K562 (cell line): Measurements from ENCODE around the gene FERMT3. TPM values are rescaled to one million over a fixed set of nuclear protein-coding genes. Genes with fewer than 3 reads are reported as not detected.

Experiments
- FOXP1 ChIP-seq: sonication (generic); formaldehyde crosslinking; IDR thresholded peaks from 2 replicates; pipeline ENCODE4 v1.8.0; 2022; ENCODE audit warnings: mild to moderate bottlenecking, missing genetic modification reagents
- HMG20A ChIP-seq: fragments of 450-650 bp; formaldehyde crosslinking; conservative IDR thresholded peaks from 2 replicates; pipeline ENCODE4 v1.4.0; 2020; ENCODE audit warnings: mild to moderate bottlenecking, mixed read lengths
- KLF13 ChIP-seq: fragments of 450-650 bp; IDR thresholded peaks from 2 replicates; pipeline ENCODE4 v1.6.1; 2016; ENCODE audit warnings: missing genetic modification characterization, low read depth, mild to moderate bottlenecking, missing compliant biosample characterization, moderate library complexity, borderline replicate concordance
- MCM5 ChIP-seq: fragments of 450-650 bp; IDR thresholded peaks from 2 replicates; pipeline ENCODE4 v1.6.1; 2016; ENCODE audit warnings: low read depth
- MYC ChIP-seq, 2 experiments: fragments of 250-450 bp in 1 of 2; sonication (Bioruptor Pico) in 1 of 2; IDR thresholded peaks; 2 replicates each; pipeline versions ENCODE4 v1.5.1 to v1.6.1; 2012 to 2021; ENCODE audit warnings: low read depth in 2 of 2, borderline replicate concordance in 1 of 2, improper control_type of control experiment in 1 of 2, low read length in 1 of 2, mild to moderate bottlenecking in 1 of 2, moderate library complexity in 1 of 2
- RUNX1 ChIP-seq: sonication (generic); IDR thresholded peaks from 2 replicates; pipeline ENCODE4 v1.6.1; 2016; ENCODE audit warnings: antibody characterized with exemption, low read depth
- TCF7 ChIP-seq: sonication (generic); IDR thresholded peaks from 2 replicates; pipeline ENCODE4 v1.6.1; 2016; ENCODE audit warnings: antibody characterized with exemption, borderline replicate concordance
- TCFL5 ChIP-seq: fragments of 250-450 bp; sonication (Bioruptor Pico); conservative IDR thresholded peaks from 2 replicates; pipeline ENCODE4 v1.6.1; 2021; ENCODE audit warnings: mild to moderate bottlenecking, moderate library complexity, matching md5 sums
- TGIF2 ChIP-seq: sonication (generic); formaldehyde crosslinking; IDR thresholded peaks from 2 replicates; pipeline ENCODE4 v1.8.1; 2022; ENCODE audit warnings: mild to moderate bottlenecking, missing genetic modification reagents, moderate library complexity
- XRCC3 ChIP-seq: fragments of 450-650 bp; IDR thresholded peaks from 2 replicates; pipeline ENCODE4 v1.6.1; 2017; ENCODE audit warnings: mild to moderate bottlenecking, moderate library complexity
- ZBED1 ChIP-seq: IDR thresholded peaks from 2 replicates; pipeline ENCODE4 v1.6.1; 2014
- ZC3H11A ChIP-seq: IDR thresholded peaks from 2 replicates; pipeline ENCODE4 v1.6.1; 2012; ENCODE audit warnings: low read depth, low read length, improper control_type of control experiment
- ZNF445 ChIP-seq: fragments of 250-450 bp; sonication (Bioruptor Pico); IDR thresholded peaks from 2 replicates; pipeline ENCODE4 v1.4.0; 2020; ENCODE audit warnings: low read depth, mild to moderate bottlenecking, moderate library complexity
- ZNF583 ChIP-seq: fragments of 250-450 bp; sonication (Bioruptor Pico); IDR thresholded peaks from 2 replicates; pipeline ENCODE4 v1.4.0; 2020
- polyA plus RNA-seq, 8 experiments: library from polyadenylated mRNA; depleted of rRNA in 4 of 8; stranded (reverse) in 5 of 8; unstranded in 3 of 8; fragments of >200 nt; fragmentation: Nextera tagmentation in 2 of 8; fragmentation: Illumina TruSeq in 1 of 8; extraction: Ambion mirVana in 2 of 8; extraction: Trizol in 1 of 8; gene quantifications; 2 replicates each; pipeline versions ENCODE4 v1.2.1 to v1.2.3, GENCODE V29; 2011 to 2014; ENCODE audit warnings: inconsistent platforms in 1 of 8, missing spikeins in 1 of 8
- total RNA-seq, 7 experiments: library from RNA; depleted of rRNA in 6 of 7; stranded (reverse); fragments of >200 nt in 6 of 7; fragmentation: Illumina TruSeq in 2 of 7; extraction: Trizol in 2 of 7; gene quantifications; 2 replicates each; pipeline versions ENCODE4 v1.2.1 to v1.2.3, GENCODE V29; 2011 to 2021; ENCODE audit warnings: low replicate concordance in 1 of 7
- TF ChIP-seq, protein P1 (sequence below): fragments of 450-650 bp; IDR thresholded peaks from 2 replicates; pipeline ENCODE4 v1.6.1; 2018; ENCODE audit warnings: mild to moderate bottlenecking, low read depth; ENCODE audit not compliant: partially characterized antibody
- TF ChIP-seq, protein P2 (sequence below): IDR thresholded peaks from 2 replicates; pipeline ENCODE4 v1.6.1; 2016; ENCODE audit warnings: missing genetic modification characterization, missing compliant biosample characterization
- TF ChIP-seq, protein P3 (sequence below): fragments of 150-350 bp; IDR thresholded peaks from 2 replicates; pipeline ENCODE4 v1.6.1; 2014; ENCODE audit warnings: low read depth, mild to moderate bottlenecking, low read length, borderline replicate concordance
- TF ChIP-seq, protein P4 (sequence below): fragments of 450-650 bp; formaldehyde crosslinking; conservative IDR thresholded peaks from 2 replicates; pipeline ENCODE4 v1.4.0; 2022; ENCODE audit warnings: mild to moderate bottlenecking, missing genetic modification characterization
- TF ChIP-seq, protein P5 (sequence below): sonication (generic); formaldehyde crosslinking; IDR thresholded peaks from 2 replicates; pipeline ENCODE4 v1.8.1; 2023; ENCODE audit warnings: mild to moderate bottlenecking, missing genetic modification reagents, moderate library complexity

The FERMT3 gene
- total and polyA plus RNA-seq, 9 of the 15 experiments (the other 6 are each of a cell fraction or from before 2014, with no cell fraction given) = 3.2 to 275 (median 79.7) TPM

DNA sequence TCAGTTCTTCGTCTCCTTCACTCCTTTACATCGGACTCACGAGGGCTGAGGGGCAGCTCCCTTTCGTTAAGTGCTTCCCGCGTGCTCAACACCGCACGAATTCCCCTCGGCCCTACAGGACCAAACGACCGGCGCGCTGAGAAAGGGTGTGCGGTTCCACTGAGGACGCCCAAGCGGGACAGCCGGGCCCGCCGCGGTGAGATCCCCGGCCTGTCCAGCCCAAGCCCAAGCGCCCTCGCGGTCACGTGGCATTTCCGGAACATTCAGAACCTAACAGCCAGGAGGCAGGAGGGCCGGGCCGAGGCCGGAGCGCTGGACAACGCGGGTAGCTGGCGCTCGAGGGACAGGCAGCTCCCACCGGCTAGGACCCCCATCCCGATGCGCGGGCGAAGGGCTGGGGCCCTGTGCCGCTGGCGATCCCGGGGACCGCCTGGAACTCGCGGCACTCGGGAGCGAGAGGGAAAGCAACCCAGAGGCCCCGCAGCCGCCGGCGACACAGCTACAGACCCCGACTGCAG is 21.3 kb upstream of the FERMT3 start (continued):
- TF ChIP-seq TGIF2 (CRISPR knock-in tag) (no peak; the same call in 1 of the 2 replicates), ZNF583 (CRISPR knock-in tag) (peak; percentile 85), MCM5 (no peak), TCFL5 (CRISPR knock-in tag) (no peak), ZBED1 (0 out of 2 replicates have a peak, but pooled peaks have one; percentile 71), ZNF445 (CRISPR knock-in tag) (peak; percentile 43; the same call in 1 of the 2 replicates), RUNX1 (no peak), TCF7 (no peak), KLF13 (tag) (peak; percentile 64), FOXP1 (CRISPR knock-in tag) (peak; percentile 97; the same call in 1 of the 2 replicates), HMG20A (CRISPR knock-in tag) (0 out of 2 replicates have a peak, but pooled peaks have one; percentile 27), XRCC3 (no peak), MYC (IDR thresholded peaks at IDR 0.05; ENCODE audit: low read depth, low read length) (peak; percentile 86), MYC (CRISPR knock-in tag; IDR thresholded peaks at IDR 0.05; ENCODE audit: borderline replicate concordance, low read depth) (0 out of 2 replicates have a peak, but pooled peaks have one; percentile 86), ZC3H11A (no peak)
- TF ChIP-seq, protein P1, sequence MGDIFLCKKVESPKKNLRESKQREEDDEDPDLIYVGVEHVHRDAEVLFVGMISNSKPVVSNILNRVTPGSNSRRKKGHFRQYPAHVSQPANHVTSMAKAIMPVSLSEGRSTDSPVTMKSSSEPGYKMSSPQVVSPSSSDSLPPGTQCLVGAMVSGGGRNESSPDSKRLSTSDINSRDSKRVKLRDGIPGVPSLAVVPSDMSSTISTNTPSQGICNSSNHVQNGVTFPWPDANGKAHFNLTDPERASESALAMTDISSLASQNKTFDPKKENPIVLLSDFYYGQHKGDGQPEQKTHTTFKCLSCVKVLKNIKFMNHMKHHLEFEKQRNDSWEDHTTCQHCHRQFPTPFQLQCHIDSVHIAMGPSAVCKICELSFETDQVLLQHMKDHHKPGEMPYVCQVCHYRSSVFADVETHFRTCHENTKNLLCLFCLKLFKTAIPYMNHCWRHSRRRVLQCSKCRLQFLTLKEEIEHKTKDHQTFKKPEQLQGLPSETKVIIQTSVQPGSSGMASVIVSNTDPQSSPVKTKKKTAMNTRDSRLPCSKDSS = no peak
- TF ChIP-seq, protein P2, sequence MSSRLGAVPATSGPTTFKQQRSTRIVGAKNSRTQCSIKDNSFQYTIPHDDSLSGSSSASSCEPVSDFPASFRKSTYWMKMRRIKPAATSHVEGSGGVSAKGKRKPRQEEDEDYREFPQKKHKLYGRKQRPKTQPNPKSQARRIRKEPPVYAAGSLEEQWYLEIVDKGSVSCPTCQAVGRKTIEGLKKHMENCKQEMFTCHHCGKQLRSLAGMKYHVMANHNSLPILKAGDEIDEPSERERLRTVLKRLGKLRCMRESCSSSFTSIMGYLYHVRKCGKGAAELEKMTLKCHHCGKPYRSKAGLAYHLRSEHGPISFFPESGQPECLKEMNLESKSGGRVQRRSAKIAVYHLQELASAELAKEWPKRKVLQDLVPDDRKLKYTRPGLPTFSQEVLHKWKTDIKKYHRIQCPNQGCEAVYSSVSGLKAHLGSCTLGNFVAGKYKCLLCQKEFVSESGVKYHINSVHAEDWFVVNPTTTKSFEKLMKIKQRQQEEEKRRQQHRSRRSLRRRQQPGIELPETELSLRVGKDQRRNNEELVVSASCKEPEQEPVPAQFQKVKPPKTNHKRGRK (tag) = no peak
- TF ChIP-seq, protein P3, sequence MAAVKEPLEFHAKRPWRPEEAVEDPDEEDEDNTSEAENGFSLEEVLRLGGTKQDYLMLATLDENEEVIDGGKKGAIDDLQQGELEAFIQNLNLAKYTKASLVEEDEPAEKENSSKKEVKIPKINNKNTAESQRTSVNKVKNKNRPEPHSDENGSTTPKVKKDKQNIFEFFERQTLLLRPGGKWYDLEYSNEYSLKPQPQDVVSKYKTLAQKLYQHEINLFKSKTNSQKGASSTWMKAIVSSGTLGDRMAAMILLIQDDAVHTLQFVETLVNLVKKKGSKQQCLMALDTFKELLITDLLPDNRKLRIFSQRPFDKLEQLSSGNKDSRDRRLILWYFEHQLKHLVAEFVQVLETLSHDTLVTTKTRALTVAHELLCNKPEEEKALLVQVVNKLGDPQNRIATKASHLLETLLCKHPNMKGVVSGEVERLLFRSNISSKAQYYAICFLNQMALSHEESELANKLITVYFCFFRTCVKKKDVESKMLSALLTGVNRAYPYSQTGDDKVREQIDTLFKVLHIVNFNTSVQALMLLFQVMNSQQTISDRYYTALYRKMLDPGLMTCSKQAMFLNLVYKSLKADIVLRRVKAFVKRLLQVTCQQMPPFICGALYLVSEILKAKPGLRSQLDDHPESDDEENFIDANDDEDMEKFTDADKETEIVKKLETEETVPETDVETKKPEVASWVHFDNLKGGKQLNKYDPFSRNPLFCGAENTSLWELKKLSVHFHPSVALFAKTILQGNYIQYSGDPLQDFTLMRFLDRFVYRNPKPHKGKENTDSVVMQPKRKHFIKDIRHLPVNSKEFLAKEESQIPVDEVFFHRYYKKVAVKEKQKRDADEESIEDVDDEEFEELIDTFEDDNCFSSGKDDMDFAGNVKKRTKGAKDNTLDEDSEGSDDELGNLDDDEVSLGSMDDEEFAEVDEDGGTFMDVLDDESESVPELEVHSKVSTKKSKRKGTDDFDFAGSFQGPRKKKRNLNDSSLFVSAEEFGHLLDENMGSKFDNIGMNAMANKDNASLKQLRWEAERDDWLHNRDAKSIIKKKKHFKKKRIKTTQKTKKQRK = no peak
- TF ChIP-seq, protein P4, sequence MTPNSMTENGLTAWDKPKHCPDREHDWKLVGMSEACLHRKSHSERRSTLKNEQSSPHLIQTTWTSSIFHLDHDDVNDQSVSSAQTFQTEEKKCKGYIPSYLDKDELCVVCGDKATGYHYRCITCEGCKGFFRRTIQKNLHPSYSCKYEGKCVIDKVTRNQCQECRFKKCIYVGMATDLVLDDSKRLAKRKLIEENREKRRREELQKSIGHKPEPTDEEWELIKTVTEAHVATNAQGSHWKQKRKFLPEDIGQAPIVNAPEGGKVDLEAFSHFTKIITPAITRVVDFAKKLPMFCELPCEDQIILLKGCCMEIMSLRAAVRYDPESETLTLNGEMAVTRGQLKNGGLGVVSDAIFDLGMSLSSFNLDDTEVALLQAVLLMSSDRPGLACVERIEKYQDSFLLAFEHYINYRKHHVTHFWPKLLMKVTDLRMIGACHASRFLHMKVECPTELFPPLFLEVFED (CRISPR knock-in tag) = peak; percentile 12; the same call in 1 of the 2 replicates
- TF ChIP-seq, protein P5, sequence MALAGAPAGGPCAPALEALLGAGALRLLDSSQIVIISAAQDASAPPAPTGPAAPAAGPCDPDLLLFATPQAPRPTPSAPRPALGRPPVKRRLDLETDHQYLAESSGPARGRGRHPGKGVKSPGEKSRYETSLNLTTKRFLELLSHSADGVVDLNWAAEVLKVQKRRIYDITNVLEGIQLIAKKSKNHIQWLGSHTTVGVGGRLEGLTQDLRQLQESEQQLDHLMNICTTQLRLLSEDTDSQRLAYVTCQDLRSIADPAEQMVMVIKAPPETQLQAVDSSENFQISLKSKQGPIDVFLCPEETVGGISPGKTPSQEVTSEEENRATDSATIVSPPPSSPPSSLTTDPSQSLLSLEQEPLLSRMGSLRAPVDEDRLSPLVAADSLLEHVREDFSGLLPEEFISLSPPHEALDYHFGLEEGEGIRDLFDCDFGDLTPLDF (CRISPR knock-in tag) = no peak; the same call in 1 of the 2 replicates
